Esophagus squamous epithelium (tissue), 5 donors: Measurements from ENCODE around the gene SLC9A9. TPM values are rescaled to one million over a fixed set of nuclear protein-coding genes. Genes with fewer than 3 reads are reported as not detected.

Source experiments
- DNase-seq: peaks from one replicate; lab custom pipeline; 2025; lab: John Stamatoyannopoulos, UW
- H3K27ac ChIP-seq, 4 donors: fragments of 200-600 bp; sonication (generic); one replicate each; pipeline ENCODE4 v1.5.1; 2016 to 2019; ENCODE audit warnings: mild to moderate bottlenecking in 1 of 4
- H3K27me3 ChIP-seq, 4 donors: fragments of 200-600 bp; sonication (generic); 1 replicate in 3 of 4; 2 replicates in 1 of 4; pipeline versions ENCODE4 v1.5.1 to v1.6.0; 2017 to 2021; ENCODE audit warnings: antibody characterized with exemption in 1 of 4
- H3K36me3 ChIP-seq, 3 donors: fragments of 200-600 bp; sonication (generic); one replicate each; pipeline ENCODE4 v1.5.1; 2016 to 2019
- H3K4me1 ChIP-seq, 3 donors: fragments of 200-600 bp; sonication (generic); one replicate each; pipeline ENCODE4 v1.5.1; 2017 to 2019
- H3K4me3 ChIP-seq, 4 donors: fragments of 200-600 bp; sonication (generic); 1 replicate in 3 of 4; 2 replicates in 1 of 4; pipeline ENCODE4 v1.5.1; 2016 to 2019; ENCODE audit warnings: mild to moderate bottlenecking in 2 of 4, moderate library complexity in 1 of 4
- H3K9me3 ChIP-seq, 3 donors: fragments of 200-600 bp; sonication (generic); one replicate each; pipeline ENCODE4 v1.5.1; 2016 to 2019
- CTCF ChIP-seq, 6 experiments: fragments of 450-650 bp in 4 of 6; fragments of 200-600 bp in 2 of 6; sonication (generic) in 2 of 6; IDR thresholded peaks; one replicate each; pipeline ENCODE4 v1.5.1; 2016 to 2019; ENCODE audit warnings: antibody characterized with exemption in 6 of 6, mild to moderate bottlenecking in 4 of 6, moderate library complexity in 4 of 6
- POLR2A ChIP-seq, 4 donors: fragments of 450-650 bp; IDR thresholded peaks; one replicate each; pipeline ENCODE4 v1.6.1; 2017; ENCODE audit warnings: antibody characterized with exemption in 4 of 4, mild to moderate bottlenecking in 4 of 4, moderate library complexity in 3 of 4
- WGBS, 2 donors: methylation state at CpG; one replicate each; pipeline ENCODE4 v1.1.5; 2018; 5-methylcytosine and 5-hydroxymethylcytosine counted together
- intact Hi-C: fragments of 100-400 bp; cut with DNase I; formaldehyde crosslinking; loops from one replicate; pipeline ENCODE4 v1.15.0; 2022
- total RNA-seq, 4 donors: library from RNA; depleted of rRNA; stranded (reverse); fragments of >200 nt; gene quantifications; one replicate each; pipeline ENCODE4 v1.1.0, GENCODE V29; 2016
- donor health status: DM: yes; HTN: yes; CAD: no.

Gene SLC9A9
- total RNA-seq, 4 donors from 2014 or later: 11.2 to 22.3 (median 18.9) TPM

- Histone ChIP-seq H3K36me3 (peaks cover 0 to 7% (median 0%) of the 10 kb centered on the region in 3 donors), H3K27ac (no peak overlapping the region), H3K4me1 (no peaks in the 10 kb centered on the region), H3K4me3 (no peak overlapping the region), H3K9me3 (no peaks in the 10 kb centered on the region), H3K27me3 (no peaks in the 10 kb centered on the region)
- WGBS, 2 donors: 77 to 100% methylated on average over 2 of the region's 2 CpGs
- intact Hi-C loops: no loop called here
- no peak for TF ChIP-seq POLR2A (IDR thresholded peaks at IDR 0.05)
- TF ChIP-seq CTCF (IDR thresholded peaks at IDR 0.05): no peak
- DNase-seq: no peak
Observed at GRCh38 chr3:143720381-143720780, 127.9 kb downstream of the SLC9A9 start.

- Histone ChIP-seq H3K27me3 (no peaks in the 10 kb centered on the region), H3K4me1 (no peaks in the 10 kb centered on the region), H3K36me3 (peaks cover 0 to 7% (median 0%) of the 10 kb centered on the region in 3 donors), H3K9me3 (no peaks in the 10 kb centered on the region), H3K4me3 (no peak overlapping the region), H3K27ac (no peak overlapping the region)
- WGBS, 2 donors: 87 to 88% methylated on average over 7 of the region's 7 CpGs
- intact Hi-C loops: no loop called here
- no peak for DNase-seq
- TF ChIP-seq CTCF (IDR thresholded peaks at IDR 0.05) (no peak), POLR2A (IDR thresholded peaks at IDR 0.05) (no peak)
Observed at GRCh38 chr3:143718463-143718862, 129.8 kb downstream of the SLC9A9 start.

- no peak for DNase-seq
- no peak overlapping the region for H3K27ac ChIP-seq
- no peaks in the 10 kb centered on the region for H3K27me3 ChIP-seq
- H3K4me1 ChIP-seq: no peaks in the 10 kb centered on the region
- no peaks in the 10 kb centered on the region for H3K9me3 ChIP-seq
- intact Hi-C loops: no loop called here
- no peak for TF ChIP-seq CTCF (IDR thresholded peaks at IDR 0.05)
- no peak for TF ChIP-seq POLR2A (IDR thresholded peaks at IDR 0.05)
- peaks cover 0 to 7% (median 0%) of the 10 kb centered on the region in 3 donors for H3K36me3 ChIP-seq
- H3K4me3 ChIP-seq: no peak overlapping the region
- 82 to 83% methylated on average over 4 of the region's 4 CpGs for WGBS, 2 donors
Observed at GRCh38 chr3:143716731-143717130, 131.5 kb downstream of the SLC9A9 start.

- Histone ChIP-seq H3K27ac (no peak overlapping the region), H3K4me3 (no peak overlapping the region), H3K9me3 (no peaks in the 10 kb centered on the region), H3K27me3 (no peaks in the 10 kb centered on the region), H3K4me1 (no peaks in the 10 kb centered on the region), H3K36me3 (no peaks in the 10 kb centered on the region)
- intact Hi-C loops: no loop called here
- no peak for DNase-seq
- TF ChIP-seq POLR2A (IDR thresholded peaks at IDR 0.05) (no peak), CTCF (IDR thresholded peaks at IDR 0.05) (no peak)
Observed at GRCh38 chr3:143712522-143712921, 135.7 kb downstream of the SLC9A9 start.

GRCh38 chr3:143707848-143708247 lies 140.4 kb downstream of the SLC9A9 start:
- H3K9me3 ChIP-seq: no peaks in the 10 kb centered on the region
- DNase-seq: no peak
- H3K27ac ChIP-seq: no peak overlapping the region
- no peaks in the 10 kb centered on the region for H3K27me3 ChIP-seq
- H3K36me3 ChIP-seq: no peaks in the 10 kb centered on the region
- H3K4me1 ChIP-seq: no peaks in the 10 kb centered on the region
- TF ChIP-seq CTCF (IDR thresholded peaks at IDR 0.05) (no peak), POLR2A (IDR thresholded peaks at IDR 0.05) (no peak)
- WGBS, 2 donors: 50 to 71% methylated on average over 1 of the region's 1 CpG
- no peak overlapping the region for H3K4me3 ChIP-seq
- intact Hi-C loops: no loop called here
